Keratinocyte (primary cell): Measurements from ENCODE around the gene PPM1B. TPM values are rescaled to one million over a fixed set of nuclear protein-coding genes. Genes with fewer than 3 reads are reported as not detected.

Experiments
- DNase-seq: peaks from one replicate; pipeline ENCODE4 v3.0.0-alpha.2; 2011; ENCODE audit warnings: low read depth, missing footprints, low spot score
- FAIRE-seq: peaks from 2 replicates; lab custom pipeline; 2011; peaks lifted over from hg19 to GRCh38; lab: Jason Lieb, UNC
- H2AFZ ChIP-seq: 2 replicates; pipeline ENCODE4 v1.6.0; 2012; ENCODE audit warnings: low read length, control low read depth, inconsistent platforms; ENCODE audit not compliant: control insufficient read depth
- H3K27ac ChIP-seq: 2 replicates; pipeline ENCODE4 v1.5.1; 2011; ENCODE audit warnings: low read length; ENCODE audit not compliant: control insufficient read depth, insufficient read depth
- H3K27me3 ChIP-seq: 3 replicates; pipeline ENCODE4 v1.6.0; 2011; ENCODE audit warnings: low read length; ENCODE audit not compliant: control insufficient read depth, insufficient read depth; ENCODE audit errors: extremely low read depth
- H3K36me3 ChIP-seq, 2 experiments: 2 replicates in 1 of 2; 3 replicates in 1 of 2; pipeline ENCODE4 v1.5.1; 2011; ENCODE audit warnings: low read length in 2 of 2, mild to moderate bottlenecking in 1 of 2; ENCODE audit not compliant: control insufficient read depth in 2 of 2, insufficient read depth in 2 of 2; ENCODE audit errors: extremely low read depth in 1 of 2
- H3K4me1 ChIP-seq: 3 replicates; pipeline ENCODE4 v1.5.1; 2011; ENCODE audit warnings: low read length; ENCODE audit not compliant: control insufficient read depth, insufficient read depth; ENCODE audit errors: extremely low read depth
- H3K4me2 ChIP-seq: 3 replicates; pipeline ENCODE4 v1.6.0; 2011; ENCODE audit warnings: low read depth, low read length; ENCODE audit not compliant: control insufficient read depth, insufficient read depth; ENCODE audit errors: extremely low read depth
- H3K4me3 ChIP-seq, 3 experiments: fragments of 200-600 bp in 1 of 3; sonication (generic) in 1 of 3; 2 replicates in 2 of 3; 3 replicates in 1 of 3; pipeline ENCODE4 v1.5.1; 2011 to 2016; ENCODE audit warnings: low read length in 3 of 3, mild to moderate bottlenecking in 3 of 3, control low read depth in 2 of 3, inconsistent platforms in 1 of 3, low read depth in 1 of 3, mixed read lengths in 1 of 3, mixed run types in 1 of 3, moderate library complexity in 1 of 3; ENCODE audit not compliant: control insufficient read depth in 2 of 3, insufficient read depth in 2 of 3; ENCODE audit errors: extremely low read depth in 1 of 3
- H3K79me2 ChIP-seq: 2 replicates; pipeline ENCODE4 v1.6.0; 2012; ENCODE audit warnings: low read length; ENCODE audit not compliant: control insufficient read depth, insufficient read depth
- H3K9ac ChIP-seq: 3 replicates; pipeline ENCODE4 v1.6.0; 2011; ENCODE audit warnings: low read length; ENCODE audit not compliant: control insufficient read depth, insufficient read depth; ENCODE audit errors: extremely low read depth
- H3K9me1 ChIP-seq: 3 replicates; pipeline ENCODE4 v1.6.0; 2011; ENCODE audit warnings: low read length; ENCODE audit not compliant: control insufficient read depth, insufficient read depth; ENCODE audit errors: extremely low read depth
- H3K9me3 ChIP-seq: 2 replicates; pipeline ENCODE4 v1.5.1; 2012; ENCODE audit warnings: low read depth, low read length; ENCODE audit not compliant: control insufficient read depth
- H4K20me1 ChIP-seq: 3 replicates; pipeline ENCODE4 v1.6.0; 2011; ENCODE audit warnings: low read length; ENCODE audit not compliant: control insufficient read depth, insufficient read depth; ENCODE audit errors: extremely low read depth
- EZH2 ChIP-seq: IDR thresholded peaks from one replicate; pipeline ENCODE4 v1.6.1; 2012; ENCODE audit warnings: inconsistent platforms, mild to moderate bottlenecking, low read length, moderate library complexity
- dilution Hi-C: fragments of 300-500 bp; cut with MboI; formaldehyde crosslinking; loops from one replicate; pipeline ENCODE4 v1.7.0; 2020; ENCODE audit warnings: low sequenced_read_pairs; ENCODE audit not compliant: extremely low pct_ligation_motif_present
- polyA plus RNA-seq, 5 experiments: library from polyadenylated mRNA; depleted of rRNA in 3 of 5; stranded (reverse) in 3 of 5; stranded (forward) in 1 of 5; unstranded in 1 of 5; fragments of >200 nt; gene quantifications; 1 replicate in 1 of 5; 2 replicates in 3 of 5; 3 replicates in 1 of 5; pipeline versions ENCODE4 v1.2.1 to v1.2.3, GENCODE V29; 2011 to 2012; ENCODE audit warnings: missing spikeins in 2 of 5, low read depth in 1 of 5, low replicate concordance in 1 of 5
- TF ChIP-seq, protein P1 (sequence below), 3 experiments: IDR thresholded peaks in 1 of 3; conservative IDR thresholded peaks in 1 of 3; optimal IDR thresholded peaks in 1 of 3; 2 replicates in 2 of 3; 3 replicates in 1 of 3; pipeline versions ENCODE3 to v1.5.1; 2011; ENCODE audit warnings: low read length in 3 of 3, mild to moderate bottlenecking in 3 of 3, moderate library complexity in 2 of 3, control low read depth in 1 of 3, inconsistent platforms in 1 of 3; ENCODE audit not compliant: insufficient read depth in 2 of 3; ENCODE audit errors: extremely low read depth in 1 of 3

PPM1B gene
- polyA plus RNA-seq, 1 donor (not counting 4 experiments of a cell fraction or from before 2014, with no cell fraction given) = 34.5 TPM

- Histone ChIP-seq H3K79me2 (peaks cover 39% of the 10 kb centered on the region), H2AFZ (no peak overlapping the region), H3K4me2 (no peak overlapping the region), H3K4me1 (no peaks in the 10 kb centered on the region), H4K20me1 (peaks cover 4% of the 10 kb centered on the region), H3K9me3 (no peaks in the 10 kb centered on the region), H3K36me3 (peaks cover 5 to 7% of the 10 kb centered on the region in 2 experiments), H3K27me3 (no peaks in the 10 kb centered on the region), H3K27ac (no peak overlapping the region), H3K9me1 (no peaks in the 10 kb centered on the region), H3K4me3 (no peak overlapping the region), H3K9ac (no peak overlapping the region)
- dilution Hi-C loops = no loop called here
- FAIRE-seq (no peak), DNase-seq (no peak)
- TF ChIP-seq, protein P1, sequence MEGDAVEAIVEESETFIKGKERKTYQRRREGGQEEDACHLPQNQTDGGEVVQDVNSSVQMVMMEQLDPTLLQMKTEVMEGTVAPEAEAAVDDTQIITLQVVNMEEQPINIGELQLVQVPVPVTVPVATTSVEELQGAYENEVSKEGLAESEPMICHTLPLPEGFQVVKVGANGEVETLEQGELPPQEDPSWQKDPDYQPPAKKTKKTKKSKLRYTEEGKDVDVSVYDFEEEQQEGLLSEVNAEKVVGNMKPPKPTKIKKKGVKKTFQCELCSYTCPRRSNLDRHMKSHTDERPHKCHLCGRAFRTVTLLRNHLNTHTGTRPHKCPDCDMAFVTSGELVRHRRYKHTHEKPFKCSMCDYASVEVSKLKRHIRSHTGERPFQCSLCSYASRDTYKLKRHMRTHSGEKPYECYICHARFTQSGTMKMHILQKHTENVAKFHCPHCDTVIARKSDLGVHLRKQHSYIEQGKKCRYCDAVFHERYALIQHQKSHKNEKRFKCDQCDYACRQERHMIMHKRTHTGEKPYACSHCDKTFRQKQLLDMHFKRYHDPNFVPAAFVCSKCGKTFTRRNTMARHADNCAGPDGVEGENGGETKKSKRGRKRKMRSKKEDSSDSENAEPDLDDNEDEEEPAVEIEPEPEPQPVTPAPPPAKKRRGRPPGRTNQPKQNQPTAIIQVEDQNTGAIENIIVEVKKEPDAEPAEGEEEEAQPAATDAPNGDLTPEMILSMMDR (optimal IDR thresholded peaks at IDR 0.05 in 1 of 3, IDR thresholded peaks at IDR 0.05 in 1 of 3, conservative IDR thresholded peaks at IDR 0.05 in 1 of 3; ENCODE audit: extremely low read depth in 1 of 3, insufficient read depth in 2 of 3, low read length in 3 of 3) = no peak
- no peak for TF ChIP-seq EZH2
Observed at GRCh38 chr2:44200011-44200410, 31.3 kb downstream of the PPM1B start.

DNA sequence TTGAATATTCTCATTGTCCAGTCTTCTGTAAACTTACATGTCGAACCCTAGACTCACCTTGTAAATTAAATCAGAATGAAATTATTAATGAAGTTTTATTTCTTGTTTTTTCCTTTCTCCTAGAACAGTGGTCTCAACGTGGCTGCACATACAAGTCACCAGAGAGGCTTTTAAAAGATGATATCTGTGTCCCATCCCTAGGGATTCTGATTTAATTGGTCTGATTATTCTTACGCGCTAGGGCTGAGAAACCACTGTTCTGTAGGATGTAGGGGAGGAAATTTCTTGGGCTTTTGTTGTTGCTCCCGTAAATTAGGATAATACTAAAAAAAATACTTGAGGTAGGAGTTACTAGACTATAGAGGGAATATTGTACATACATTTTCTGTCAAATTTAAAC is 32.1 kb downstream of the PPM1B start:
- Histone ChIP-seq H3K4me2 (no peak overlapping the region), H3K9me1 (no peaks in the 10 kb centered on the region), H3K9ac (no peak overlapping the region), H3K4me3 (no peak overlapping the region), H4K20me1 (peaks cover 4% of the 10 kb centered on the region), H2AFZ (no peak overlapping the region), H3K79me2 (peaks cover 35% of the 10 kb centered on the region), H3K36me3 (peaks cover 5 to 7% of the 10 kb centered on the region in 2 experiments), H3K27me3 (no peaks in the 10 kb centered on the region), H3K4me1 (no peaks in the 10 kb centered on the region), H3K27ac (no peak overlapping the region), H3K9me3 (no peaks in the 10 kb centered on the region)
- FAIRE-seq = no peak
- DNase-seq = no peak
- dilution Hi-C loops = no loop called here
- TF ChIP-seq, protein P1 (optimal IDR thresholded peaks at IDR 0.05 in 1 of 3, IDR thresholded peaks at IDR 0.05 in 1 of 3, conservative IDR thresholded peaks at IDR 0.05 in 1 of 3; ENCODE audit: extremely low read depth in 1 of 3, insufficient read depth in 2 of 3, low read length in 3 of 3) = no peak
- no peak for TF ChIP-seq EZH2
